Measurements from ENCODE around the gene VPS39.

VPS39 gene

GRCh38 chr15:42138968-42139386 lies 69.1 kb downstream of the VPS39 start:
- H3K27me3 ChIP-seq (ENCODE audit: insufficient read depth, low read depth), result no peaks in the 10 kb centered on the region
- no peak for TF ChIP-seq CTCF (conservative IDR thresholded peaks at IDR 0.05; ENCODE audit: low read depth, low read length)
- H3K4me2 ChIP-seq, result no peak overlapping the region

GRCh38 chr15:42138411-42138810 lies 69.7 kb downstream of the VPS39 start:
- H3K27me3 ChIP-seq (ENCODE audit: insufficient read depth, low read depth), result no peaks in the 10 kb centered on the region
- no peak overlapping the region for H3K4me2 ChIP-seq
- TF ChIP-seq CTCF (conservative IDR thresholded peaks at IDR 0.05; ENCODE audit: low read depth, low read length), result no peak
- H3K36me3 ChIP-seq (ENCODE audit: insufficient read depth), result no peaks in the 10 kb centered on the region
- no peaks in the 10 kb centered on the region for H3K4me1 ChIP-seq (ENCODE audit: low read depth, poor library complexity, severe bottlenecking)
- H3K27ac ChIP-seq, result no peak overlapping the region
- H4K20me1 ChIP-seq (ENCODE audit: insufficient read depth), result no peaks in the 10 kb centered on the region
- no peak overlapping the region for H3K4me3 ChIP-seq (IDR thresholded peaks at IDR 0.05; ENCODE audit: insufficient read depth, low read depth, low read length)
- H2AFZ ChIP-seq (ENCODE audit: low read depth), result no peak overlapping the region
- no peak overlapping the region for H3K9ac ChIP-seq
- H3K79me2 ChIP-seq (ENCODE audit: insufficient read depth, low read depth), result no peaks in the 10 kb centered on the region

More at GRCh38 chr15:42138968-42139386, 69.1 kb downstream of the VPS39 start:
- Histone ChIP-seq H3K9ac (no peak overlapping the region), H2AFZ (ENCODE audit: low read depth) (no peak overlapping the region), H3K4me1 (ENCODE audit: low read depth, poor library complexity, severe bottlenecking) (no peaks in the 10 kb centered on the region), H3K4me3 (IDR thresholded peaks at IDR 0.05; ENCODE audit: insufficient read depth, low read depth, low read length) (no peak overlapping the region), H4K20me1 (ENCODE audit: insufficient read depth) (no peaks in the 10 kb centered on the region), H3K79me2 (ENCODE audit: insufficient read depth, low read depth) (no peaks in the 10 kb centered on the region), H3K36me3 (ENCODE audit: insufficient read depth) (no peaks in the 10 kb centered on the region), H3K27ac (no peak overlapping the region)

- Histone ChIP-seq H3K4me2 (no peak overlapping the region), H3K36me3 (ENCODE audit: insufficient read depth) (no peaks in the 10 kb centered on the region), H3K9ac (no peak overlapping the region), H3K4me1 (ENCODE audit: low read depth, poor library complexity, severe bottlenecking) (no peaks in the 10 kb centered on the region), H3K79me2 (ENCODE audit: insufficient read depth, low read depth) (no peaks in the 10 kb centered on the region), H3K4me3 (IDR thresholded peaks at IDR 0.05; ENCODE audit: insufficient read depth, low read depth, low read length) (no peak overlapping the region), H4K20me1 (ENCODE audit: insufficient read depth) (no peaks in the 10 kb centered on the region), H3K27me3 (ENCODE audit: insufficient read depth, low read depth) (no peaks in the 10 kb centered on the region), H3K27ac (no peak overlapping the region), H2AFZ (ENCODE audit: low read depth) (no peak overlapping the region)
- peak; percentile 73 for TF ChIP-seq CTCF (conservative IDR thresholded peaks at IDR 0.05; ENCODE audit: low read depth, low read length)
Observed at GRCh38 chr15:42137461-42138261, 70.4 kb downstream of the VPS39 start.

- Histone ChIP-seq H3K79me2 (ENCODE audit: insufficient read depth, low read depth) (no peaks in the 10 kb centered on the region), H3K4me3 (IDR thresholded peaks at IDR 0.05; ENCODE audit: insufficient read depth, low read depth, low read length) (no peak overlapping the region), H4K20me1 (ENCODE audit: insufficient read depth) (no peaks in the 10 kb centered on the region), H3K27ac (no peak overlapping the region), H3K9ac (no peak overlapping the region), H3K27me3 (ENCODE audit: insufficient read depth, low read depth) (no peaks in the 10 kb centered on the region), H3K36me3 (ENCODE audit: insufficient read depth) (no peaks in the 10 kb centered on the region), H3K4me2 (no peak overlapping the region), H3K4me1 (ENCODE audit: low read depth, poor library complexity, severe bottlenecking) (no peaks in the 10 kb centered on the region), H2AFZ (ENCODE audit: low read depth) (no peak overlapping the region)
- TF ChIP-seq CTCF (conservative IDR thresholded peaks at IDR 0.05; ENCODE audit: low read depth, low read length), result no peak
Observed at GRCh38 chr15:42136513-42136912, 71.6 kb downstream of the VPS39 start.

Measured in KMS-11 (cell line).